ENCODE measurements around the gene EPS8L2.

DNA sequence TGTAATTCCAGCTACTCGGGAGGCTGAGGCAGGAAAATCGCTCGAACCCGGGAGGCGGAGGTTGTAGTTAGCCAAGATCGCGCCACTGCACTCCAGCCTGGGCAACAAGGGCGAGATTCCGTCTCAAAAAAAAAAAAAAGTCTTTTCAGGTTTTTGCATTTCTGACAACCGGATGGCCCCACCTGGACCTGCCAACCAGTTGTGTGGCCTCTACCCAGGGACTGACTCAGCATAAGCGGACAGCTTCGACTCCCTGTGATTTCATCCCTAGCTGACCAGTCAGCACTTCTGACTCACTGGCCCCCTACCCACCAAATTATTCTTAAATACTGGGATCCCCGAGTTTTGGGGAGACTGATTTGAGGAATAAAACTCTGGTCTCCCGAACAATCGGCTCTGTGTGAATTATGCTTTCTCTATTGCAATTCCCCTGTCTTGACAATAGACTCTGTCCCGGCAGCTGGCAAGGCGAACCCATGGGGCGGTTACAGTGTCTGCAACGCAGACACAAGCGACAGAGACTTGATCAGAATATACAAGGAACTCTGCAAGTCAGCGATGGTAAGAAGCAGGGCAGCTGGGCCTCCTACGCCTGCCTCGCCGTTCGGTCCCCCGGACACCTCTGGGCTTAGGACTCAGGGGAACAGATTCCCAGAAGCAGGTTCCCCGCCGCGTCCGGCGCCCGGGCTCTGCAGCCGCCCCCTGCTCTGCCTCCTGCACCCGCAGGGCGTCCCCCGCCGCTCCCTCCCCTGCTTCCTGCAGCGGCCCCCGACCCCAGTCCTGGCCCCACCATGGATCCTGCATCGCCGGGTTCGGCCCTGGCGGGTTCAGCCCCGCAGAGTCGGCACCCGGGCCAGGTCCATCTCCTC, 40.5 kb downstream of the EPS8L2 start:
- TF ChIP-seq, protein P1, sequence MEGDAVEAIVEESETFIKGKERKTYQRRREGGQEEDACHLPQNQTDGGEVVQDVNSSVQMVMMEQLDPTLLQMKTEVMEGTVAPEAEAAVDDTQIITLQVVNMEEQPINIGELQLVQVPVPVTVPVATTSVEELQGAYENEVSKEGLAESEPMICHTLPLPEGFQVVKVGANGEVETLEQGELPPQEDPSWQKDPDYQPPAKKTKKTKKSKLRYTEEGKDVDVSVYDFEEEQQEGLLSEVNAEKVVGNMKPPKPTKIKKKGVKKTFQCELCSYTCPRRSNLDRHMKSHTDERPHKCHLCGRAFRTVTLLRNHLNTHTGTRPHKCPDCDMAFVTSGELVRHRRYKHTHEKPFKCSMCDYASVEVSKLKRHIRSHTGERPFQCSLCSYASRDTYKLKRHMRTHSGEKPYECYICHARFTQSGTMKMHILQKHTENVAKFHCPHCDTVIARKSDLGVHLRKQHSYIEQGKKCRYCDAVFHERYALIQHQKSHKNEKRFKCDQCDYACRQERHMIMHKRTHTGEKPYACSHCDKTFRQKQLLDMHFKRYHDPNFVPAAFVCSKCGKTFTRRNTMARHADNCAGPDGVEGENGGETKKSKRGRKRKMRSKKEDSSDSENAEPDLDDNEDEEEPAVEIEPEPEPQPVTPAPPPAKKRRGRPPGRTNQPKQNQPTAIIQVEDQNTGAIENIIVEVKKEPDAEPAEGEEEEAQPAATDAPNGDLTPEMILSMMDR (IDR thresholded peaks at IDR 0.05; ENCODE audit: low read depth, low read length), result no peak
- no peak for TF ChIP-seq EZH2phosphoT487 (IDR thresholded peaks at IDR 0.05; ENCODE audit: low read depth)

All from OCI-LY3 (cell line).